ENCODE results near the gene PRKAR1B.

PRKAR1B gene

DNA sequence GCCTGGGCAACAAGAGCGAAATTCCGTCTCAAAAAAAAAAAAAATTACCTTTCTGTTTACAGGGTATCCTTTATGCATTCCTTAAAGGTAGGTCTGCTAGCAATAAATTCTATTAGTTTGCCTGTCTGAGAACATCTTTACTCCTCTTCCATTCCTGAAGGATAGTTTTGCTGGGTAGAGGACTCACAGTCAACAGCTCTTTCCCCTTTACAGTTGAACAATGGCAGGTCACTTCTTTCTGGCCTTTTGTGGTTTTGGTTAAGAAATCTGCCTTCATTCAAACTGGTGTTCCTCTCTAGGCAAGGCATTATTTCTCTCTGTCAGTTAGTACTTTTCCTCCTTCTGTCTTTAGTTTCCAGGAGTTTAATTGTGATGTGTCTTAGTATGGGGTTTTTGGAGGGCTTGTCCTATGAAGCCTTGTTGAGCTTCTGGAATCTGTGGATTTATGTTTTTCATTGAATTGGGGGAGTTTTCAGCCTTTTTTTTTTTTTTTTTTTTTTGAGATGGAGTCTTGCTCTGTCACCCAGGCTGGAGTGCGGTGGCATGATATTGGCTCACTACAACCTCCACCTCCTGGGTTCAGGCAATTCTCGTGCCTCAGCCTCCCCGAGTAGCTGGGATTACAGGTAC, 5.3 kb downstream of the PRKAR1B start:
- DNase-seq (ENCODE audit: low read depth in 2 of 2): no peak

DNA sequence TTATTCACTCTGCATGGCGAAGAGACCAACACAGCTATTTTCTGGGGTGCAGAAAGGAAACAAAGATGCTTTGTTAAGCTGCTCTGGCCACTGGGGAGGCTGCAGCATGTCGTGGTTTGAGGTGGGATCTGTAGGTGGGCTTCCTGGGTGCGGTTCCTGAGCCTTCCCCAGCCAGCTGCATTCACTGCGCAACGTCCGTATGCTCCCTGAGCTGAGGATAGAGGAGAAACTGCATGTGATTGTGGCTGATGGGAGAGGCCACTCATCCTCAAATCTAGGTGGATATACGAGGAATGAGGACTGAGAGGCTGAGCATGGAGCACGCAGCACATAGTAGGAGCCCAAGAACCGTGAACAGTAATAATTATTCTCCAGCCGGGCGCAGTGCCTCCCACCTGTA, 10.4 kb downstream of the PRKAR1B start:
- DNase-seq (ENCODE audit: low read depth in 2 of 2): no peak

DNA sequence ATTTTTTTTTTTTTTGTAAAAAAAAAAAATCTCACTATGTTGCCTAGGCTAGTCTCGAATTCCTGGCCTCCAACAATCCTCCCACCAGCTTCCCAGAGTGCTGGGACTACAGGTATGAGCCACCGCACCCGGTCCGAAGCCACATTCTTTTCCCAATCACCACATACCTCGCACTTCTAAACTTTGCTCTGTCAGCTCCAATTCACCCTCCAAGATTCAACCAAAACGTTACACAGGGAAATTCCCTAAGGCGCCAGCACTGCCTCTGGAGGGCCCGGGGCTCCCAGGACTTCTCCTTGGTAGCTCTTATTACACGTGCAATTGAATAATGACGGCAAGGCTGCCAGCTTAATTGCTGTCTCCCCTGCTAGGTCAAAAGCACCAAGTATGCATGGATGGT, 10.9 kb downstream of the PRKAR1B start:
- DNase-seq (ENCODE audit: low read depth in 2 of 2): no peak

DNA sequence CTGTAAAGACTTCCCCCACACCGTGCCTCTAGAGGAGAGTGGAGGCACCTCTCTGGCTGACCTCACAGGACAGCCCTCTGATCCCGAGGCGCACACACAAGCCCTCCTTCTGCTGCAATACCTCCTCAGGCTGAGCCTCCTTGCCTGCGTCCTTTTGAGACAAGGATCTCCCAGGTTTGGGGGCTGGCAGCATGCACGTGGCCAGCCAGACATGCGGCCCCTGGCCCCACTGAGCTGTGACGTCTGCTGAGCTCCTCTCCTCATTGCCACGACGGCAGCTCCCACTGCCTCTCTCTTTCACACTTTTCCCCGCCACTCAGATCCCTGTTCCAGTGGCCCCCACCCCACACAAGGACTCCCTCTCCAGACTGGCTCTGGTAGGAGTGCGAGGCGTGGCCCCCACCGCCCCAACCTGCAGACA, 12.8 kb downstream of the PRKAR1B start:
- no peak for DNase-seq (ENCODE audit: low read depth in 2 of 2)

DNA sequence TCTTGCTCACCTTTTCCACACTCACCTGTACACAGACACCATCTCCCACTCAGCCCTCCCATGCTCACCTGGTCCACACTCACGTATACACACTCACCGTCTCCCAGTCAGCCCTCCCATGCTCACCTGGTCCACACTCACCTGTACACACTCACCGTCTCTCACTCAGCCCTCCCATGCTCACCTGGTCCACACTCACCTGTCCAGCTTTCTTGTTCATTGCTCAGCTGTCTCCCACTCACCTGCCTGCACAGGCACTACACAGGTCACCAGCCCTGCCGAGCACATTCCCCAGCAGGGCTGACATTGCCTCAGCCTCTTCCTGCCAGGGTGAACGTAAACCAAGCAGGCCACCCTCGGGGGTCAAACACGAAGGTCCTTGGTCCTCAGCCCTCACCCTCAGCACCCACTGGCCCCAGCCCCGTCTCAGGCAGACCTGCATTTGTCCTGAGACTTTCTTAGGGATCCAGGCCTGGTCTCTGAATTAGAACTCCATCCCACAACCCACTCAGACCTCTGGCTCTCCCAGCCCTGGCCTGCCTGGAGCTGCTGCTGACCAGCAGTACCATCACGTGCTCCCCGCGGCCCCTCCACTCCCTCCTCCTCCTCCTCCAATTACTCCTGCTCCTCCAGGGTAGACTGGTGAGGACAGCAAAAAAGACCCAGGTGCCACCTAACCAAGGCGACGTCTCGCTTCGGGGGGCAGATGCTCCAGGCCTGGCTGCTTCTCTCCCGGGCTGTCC, 13.4 kb downstream of the PRKAR1B start:
- DNase-seq (ENCODE audit: low read depth in 2 of 2): no peak

DNA sequence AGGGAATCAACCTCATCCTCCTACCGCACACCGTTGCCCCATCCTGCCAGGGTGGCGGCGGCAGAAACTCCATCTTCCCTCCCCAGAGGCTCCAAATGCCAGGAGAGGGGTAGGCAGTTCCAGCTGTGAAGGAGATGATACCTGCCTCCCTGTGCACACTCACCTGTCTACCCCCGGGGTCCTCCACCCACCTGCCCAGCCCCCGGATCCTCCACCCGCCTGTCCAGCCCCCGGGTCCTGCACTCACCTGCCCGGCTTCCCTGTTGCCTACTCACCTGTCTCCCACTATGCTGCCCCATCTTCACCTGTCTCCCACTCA, 14.0 kb downstream of the PRKAR1B start:
- no peak for DNase-seq (ENCODE audit: low read depth in 2 of 2)

DNA sequence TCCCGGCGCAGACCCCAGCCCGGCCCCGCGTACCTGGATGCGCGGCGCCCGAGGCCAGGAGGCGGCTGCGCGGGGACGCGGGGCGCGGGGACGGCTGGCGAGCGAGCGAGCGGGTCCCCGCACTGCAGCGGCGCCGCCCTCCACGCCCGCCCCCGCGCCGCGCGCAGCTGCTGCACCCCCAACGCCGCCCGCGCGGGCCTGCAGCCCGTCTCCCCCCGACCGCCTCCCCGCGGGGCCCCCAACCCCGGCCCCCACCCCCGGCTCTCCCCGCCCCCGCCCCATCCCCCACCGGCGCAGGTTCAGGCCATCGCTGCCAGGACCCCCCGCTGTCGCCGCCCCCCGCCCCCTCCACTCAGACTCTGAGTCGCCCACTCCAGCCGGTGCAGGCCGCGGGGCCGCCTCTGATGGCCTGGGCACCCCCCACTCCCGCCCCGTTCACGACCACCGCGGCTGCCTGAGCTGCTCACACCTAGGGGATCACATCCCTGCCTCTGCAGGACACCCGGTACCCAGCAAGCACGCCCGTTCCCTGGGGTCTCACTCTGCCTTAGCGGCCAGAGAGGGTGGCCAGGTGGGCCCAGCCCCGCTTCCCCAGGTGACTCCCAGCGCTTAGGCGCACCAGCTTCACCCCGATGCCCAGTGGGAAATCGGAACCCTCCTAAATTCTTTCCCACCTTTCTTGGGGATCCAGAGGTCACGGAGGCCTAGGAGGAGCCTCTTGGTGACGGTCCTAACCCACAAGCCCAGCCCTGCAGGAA, 14.5 kb downstream of the PRKAR1B start:
- no peak for DNase-seq (ENCODE audit: low read depth in 2 of 2)

DNA sequence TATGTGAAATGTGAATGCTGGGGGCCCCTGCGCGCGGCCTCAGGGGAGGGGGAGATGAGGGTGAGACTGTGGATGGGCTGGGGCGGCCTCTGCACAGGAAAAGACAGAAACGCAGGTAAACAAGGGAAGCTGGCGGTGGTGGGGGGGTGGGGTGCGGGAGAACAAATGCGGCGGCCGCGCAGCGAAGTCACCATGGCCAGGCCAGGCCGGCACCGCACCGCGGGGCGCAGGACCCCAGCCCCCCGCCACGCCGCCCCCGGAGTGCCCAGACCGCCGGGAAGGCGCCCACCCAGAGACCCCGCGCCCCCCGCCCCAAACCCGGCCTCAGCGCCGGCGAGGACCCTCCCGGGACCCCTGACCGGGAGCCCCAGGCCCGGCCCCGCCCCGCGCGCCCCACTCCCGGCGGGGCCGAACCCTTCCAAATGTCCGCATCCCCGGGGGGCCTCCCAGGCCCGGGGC, 15.1 kb downstream of the PRKAR1B start:
- DNase-seq (ENCODE audit: low read depth in 2 of 2): no peak

DNA sequence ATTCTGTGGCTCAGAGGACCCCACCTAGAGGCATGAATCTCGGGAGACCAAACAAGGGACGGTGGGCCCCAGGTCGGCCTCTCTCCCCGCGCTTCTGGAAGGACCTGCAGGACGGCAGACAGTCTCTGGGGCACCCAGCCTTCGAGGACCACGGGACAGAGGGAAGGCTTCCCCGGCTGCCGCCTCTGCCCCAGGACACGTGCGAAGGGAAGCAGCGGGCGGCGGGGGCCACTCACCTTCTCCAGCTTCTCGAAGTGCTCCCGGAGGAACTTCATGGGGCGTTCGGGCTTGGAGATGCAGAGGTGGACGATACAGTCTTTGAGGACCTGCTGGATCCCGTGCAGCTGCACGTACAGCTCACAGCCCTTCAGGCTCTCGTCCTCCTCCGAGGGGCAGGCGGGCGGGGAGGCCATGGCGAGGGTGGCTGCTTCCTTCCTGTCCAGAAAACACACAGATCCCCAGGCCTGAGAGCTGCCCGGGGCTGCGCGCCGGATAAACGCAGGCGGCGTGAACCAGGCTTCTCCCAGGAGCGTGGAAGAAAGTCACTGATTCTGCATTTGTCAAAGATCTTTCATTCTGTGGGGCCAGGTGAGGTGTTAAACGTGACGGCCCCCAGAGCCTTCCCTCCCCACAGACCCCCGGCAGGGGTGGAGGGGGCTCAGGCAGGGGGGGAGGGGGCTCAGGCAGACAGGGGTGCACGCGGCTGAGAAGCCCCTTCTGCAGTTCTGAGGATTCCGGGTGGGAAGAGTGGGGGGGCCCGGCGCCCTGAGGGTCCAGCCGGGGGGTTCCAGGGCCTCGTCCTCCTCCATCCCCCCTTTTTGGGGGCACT, 15.8 kb downstream of the PRKAR1B start:
- DNase-seq (ENCODE audit: low read depth in 2 of 2): no peak

DNA sequence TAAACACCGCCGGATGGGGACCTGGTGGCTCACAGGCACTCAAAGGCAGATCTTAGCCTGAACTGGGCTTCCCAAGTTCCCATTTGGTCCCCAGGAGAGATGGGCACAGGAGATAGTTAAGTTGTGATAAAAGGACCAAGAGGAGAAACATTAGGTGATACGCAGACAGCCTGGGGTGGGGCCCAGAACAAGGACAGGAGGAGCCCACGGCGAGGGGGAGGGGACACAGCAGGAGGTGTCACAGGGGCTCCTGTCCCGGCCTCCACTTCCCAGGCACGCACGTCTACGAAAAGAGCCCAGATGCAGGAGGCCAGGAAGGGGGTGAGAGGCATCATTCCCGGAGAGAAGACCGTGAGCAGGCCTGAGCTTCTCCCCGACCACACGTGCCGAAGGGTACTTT, 16.9 kb downstream of the PRKAR1B start:
- no peak for DNase-seq (ENCODE audit: low read depth in 2 of 2)

DNA sequence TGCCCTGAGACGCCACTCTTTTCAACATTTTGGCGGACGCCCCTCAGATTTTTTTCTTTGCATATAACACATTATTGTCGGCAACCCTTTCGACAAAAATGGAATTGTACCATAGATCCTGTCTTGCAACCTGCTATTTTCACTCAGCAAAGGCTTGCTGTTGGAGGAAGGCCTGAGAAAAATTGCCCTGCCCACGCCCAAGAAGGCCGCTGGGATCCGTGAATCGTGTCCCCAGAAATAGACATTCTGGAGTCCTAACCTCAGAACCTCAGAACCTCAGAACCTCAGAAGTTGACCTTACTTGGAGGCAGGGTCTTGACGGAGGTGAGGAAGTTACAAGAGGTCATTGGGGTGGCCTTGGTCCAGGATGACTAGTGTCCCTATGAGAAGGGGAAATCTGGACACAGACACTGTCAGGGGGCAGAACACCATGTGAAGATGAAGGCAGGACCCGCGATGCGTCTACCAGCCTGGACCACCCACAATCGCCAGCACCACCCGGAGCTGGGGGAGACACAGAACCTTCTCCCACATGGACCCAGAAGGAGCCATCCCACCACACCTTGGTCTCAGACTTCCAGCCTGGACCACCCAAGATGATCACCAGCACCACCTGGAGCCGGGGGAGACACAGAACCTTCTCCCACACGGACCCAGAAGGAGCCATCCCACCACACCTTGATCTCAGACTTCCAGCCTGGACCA, 19.6 kb downstream of the PRKAR1B start:
- DNase-seq (ENCODE audit: low read depth in 2 of 2): no peak

DNA sequence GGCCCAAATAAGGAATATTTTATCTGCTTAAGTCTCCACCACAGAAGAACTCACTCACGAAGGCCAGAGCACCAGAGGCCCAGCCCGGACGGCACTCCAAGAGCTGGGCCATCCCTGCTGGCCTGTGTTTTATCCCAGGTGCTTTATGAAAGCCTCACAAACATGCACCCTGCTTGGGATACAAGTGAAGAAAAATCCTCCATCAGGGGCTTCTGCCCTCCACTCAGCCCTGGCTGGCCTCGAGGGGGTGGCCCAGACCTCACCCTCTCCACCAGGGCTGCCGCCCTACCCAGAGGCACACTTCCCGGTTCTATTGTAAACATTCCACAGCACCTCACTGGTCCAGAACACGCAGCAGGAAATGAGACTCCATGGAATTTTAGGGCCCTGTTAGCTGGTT, 20.4 kb downstream of the PRKAR1B start:
- DNase-seq (ENCODE audit: low read depth in 2 of 2): no peak

DNA sequence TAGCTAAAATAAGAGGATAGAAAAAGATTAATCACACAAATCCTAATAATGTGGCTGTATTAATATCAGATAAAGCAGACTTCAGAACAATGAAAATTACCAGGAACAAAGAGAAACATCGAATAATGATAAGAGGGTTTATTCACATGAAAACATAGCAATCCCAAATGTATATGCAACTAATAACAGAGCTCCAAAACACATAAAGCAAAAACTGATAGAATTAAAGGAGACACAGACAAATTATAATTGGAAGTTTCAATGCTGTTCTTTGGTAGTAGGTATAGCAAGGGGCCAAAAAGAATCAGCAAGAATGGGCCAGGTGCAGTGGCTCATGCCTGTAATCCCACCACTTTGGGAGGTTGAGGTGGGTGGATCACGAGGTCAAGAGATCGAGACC, 24.0 kb downstream of the PRKAR1B start:
- no peak for DNase-seq (ENCODE audit: low read depth in 2 of 2)

DNA sequence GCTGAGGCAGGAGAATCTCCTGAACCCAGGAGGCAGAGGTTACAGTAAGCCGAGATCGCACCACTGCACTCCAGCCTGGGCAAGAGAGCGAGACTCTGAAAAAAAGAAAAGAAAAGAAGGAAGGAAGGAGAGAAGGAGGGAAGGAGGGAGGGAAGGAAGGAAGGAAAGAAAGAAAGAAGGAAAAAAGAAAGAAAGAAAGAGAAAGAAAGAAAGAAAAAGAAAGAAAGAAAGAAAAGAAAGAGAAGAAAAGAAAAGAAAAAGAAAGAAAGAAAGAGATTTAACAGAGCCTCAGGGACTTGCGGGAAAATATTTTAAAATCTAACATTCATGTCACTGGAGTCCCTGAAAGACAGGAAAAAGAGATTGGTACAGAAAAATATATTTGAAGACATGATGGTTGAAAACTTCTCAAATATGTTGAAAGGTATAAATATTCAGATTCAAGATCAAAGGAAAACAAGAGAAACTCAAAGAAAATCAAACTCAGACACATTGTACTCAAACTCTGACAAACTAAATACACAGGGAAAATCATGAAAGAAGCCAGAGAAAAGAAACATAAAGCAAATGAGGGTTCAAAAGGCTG, 25.9 kb downstream of the PRKAR1B start:
- no peak for DNase-seq (ENCODE audit: low read depth in 2 of 2)

DNA sequence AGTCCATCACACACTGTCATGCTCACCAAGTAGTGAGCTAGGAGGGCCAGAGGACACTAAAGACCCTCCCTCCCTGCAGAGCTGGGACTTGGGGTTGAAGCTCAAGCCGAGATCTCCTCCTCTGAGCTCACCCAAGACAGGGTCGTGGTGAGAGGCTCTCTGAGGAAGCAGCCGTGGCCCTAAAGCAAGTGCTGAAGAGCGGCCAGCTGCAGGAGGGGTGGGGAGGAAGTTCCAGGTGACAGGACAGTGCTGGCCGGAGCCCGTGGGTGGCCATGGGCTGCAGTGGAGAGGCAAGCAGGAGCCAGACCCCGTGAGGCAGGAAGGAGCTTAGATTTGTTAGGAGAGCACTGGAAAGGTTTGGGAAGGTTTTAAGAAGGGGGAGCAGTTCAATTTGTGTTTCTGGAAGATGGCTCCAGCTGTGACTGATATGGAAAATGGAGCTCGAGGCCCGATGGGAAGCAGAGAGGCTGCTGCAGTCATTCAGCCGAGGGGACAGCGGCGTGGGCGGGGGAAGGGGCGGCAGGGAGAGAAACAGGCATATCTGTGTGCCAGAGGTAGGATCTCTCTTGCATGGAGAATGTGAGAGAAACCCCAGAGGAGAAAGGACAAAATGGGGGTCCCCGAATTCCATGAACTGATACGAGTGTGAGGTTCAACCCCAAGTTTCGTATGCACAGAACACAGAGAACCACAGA, 27.5 kb downstream of the PRKAR1B start:
- no peak for DNase-seq (ENCODE audit: low read depth in 2 of 2)

DNA sequence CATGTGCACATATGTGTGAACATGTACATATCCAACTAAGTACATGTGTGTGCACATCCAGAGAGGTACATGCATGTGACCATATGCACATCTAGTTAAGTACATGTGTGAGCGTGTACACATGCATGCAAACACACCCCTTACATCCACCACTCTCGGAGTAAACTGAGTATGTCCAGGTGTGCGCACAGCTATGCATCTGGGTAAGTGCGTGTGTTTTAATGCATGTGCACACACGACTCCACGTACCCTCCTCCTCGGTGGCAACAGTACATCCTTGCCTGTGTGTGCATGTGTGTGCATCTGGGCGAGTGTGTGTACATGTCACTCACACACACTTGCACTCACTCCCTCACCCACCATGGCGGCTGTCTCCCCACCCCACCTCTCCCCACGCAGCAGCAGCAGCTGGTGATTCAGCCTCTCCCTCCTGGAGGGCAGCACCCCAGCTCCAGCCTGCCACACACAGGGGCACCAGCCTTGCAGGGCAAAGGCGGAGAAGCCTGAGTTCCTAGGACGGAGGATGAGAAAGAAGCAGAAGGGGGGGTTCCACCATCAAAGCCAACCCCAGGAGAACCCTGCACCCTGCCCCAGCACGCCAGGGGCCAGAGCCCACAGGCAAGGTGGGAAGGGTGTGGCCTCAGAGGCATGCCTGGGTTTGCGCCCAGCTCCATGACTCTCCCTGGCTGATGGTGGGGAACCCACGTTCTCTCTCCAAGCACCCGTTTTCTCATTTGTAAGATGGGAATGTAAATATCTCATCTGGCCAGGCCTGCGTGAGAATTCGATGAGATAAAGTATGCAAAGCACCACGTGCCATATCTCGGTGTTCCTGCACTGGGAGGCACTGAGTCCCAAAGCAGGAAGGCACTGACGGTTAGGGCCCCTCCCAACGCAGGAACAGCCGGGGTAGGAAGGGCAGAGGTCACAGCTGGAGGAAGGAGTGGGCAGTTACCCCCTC, 28.3 kb downstream of the PRKAR1B start:
- DNase-seq (ENCODE audit: low read depth in 2 of 2): no peak

DNA sequence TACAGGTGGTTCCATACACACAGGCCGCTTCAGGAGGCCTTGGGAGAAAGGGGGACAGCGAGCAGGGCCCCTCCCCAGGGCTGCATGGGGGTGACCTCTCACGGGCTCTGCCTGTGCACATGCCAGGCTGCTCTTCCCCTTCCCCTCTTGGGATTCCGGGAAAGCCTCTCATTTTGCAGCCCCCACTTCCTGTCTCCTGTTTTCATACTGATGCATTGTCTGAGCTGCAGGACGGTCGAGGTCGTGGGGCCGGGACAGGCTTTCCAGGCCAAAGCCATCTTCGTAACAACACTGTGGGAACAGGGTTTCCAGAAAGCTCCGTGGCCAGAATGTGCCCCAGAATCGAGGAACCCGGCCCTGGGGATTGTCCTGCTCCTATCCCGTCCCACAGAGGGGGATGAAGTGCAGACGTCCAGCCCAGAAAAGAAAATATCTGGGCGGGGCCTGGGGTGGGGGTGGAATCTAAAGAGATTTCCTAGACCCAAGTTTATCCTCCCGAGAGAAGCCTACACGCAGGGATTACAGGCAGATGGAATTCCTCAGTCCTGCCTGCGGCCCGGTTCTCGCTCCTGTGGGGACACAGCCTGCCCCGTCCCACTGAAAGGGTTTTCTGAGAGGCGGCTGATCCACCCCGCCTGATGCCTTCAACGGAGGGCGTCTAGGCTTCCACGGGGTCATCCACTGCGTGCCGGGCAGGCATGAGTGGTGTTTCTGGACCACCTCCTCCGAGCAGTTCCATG, 30.1 kb downstream of the PRKAR1B start:
- DNase-seq (ENCODE audit: low read depth in 2 of 2): no peak

DNA sequence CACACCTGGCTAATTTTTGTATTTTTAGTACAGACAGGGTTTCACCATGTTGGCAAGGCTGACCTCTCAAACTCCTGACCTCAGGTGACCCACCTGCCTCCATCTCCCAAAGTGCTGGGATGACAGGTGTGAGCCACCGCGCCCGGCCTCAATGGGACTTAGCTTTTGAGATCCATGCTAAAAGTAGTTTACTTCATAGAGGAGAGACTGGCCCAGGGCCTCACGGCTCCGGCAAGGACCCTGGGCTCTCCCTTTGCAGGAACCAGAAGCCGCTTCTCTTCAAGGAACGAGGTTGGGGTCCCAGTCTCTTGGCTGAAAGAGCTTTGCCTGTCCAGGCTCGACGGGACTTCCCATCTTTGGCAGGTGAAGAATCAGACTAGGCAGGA, 30.7 kb downstream of the PRKAR1B start:
- no peak for DNase-seq (ENCODE audit: low read depth in 2 of 2)

DNA sequence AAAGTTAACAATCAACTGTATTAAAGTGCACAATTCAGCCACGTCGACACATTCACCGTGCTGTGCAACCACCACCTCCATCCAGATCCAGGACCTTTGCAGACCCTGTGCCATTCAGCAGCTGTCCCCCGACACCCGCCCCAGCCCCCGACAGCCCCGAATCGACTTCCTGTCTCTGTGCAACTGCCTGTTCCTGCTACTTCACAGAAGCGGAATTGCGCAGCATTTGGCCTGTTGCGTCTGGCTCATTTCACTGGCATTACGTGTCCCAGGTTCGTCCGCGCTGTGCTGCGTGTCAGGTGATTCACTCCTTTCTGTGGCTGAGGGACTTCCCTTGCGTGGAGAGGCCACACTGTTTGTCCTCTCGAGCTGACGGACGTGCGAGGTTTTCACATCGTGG, 33.8 kb downstream of the PRKAR1B start:
- no peak for DNase-seq (ENCODE audit: low read depth in 2 of 2)

Measured in stimulated activated CD8-positive, alpha-beta memory T cell treated with anti-CD3 and anti-CD28 coated beads, Interleukin-7, amount 100 ng/mL, for 4 hours (primary cell).